HFFc6 (cell line): Measurements from ENCODE around the gene DOK4. TPM values are rescaled to one million over a fixed set of nuclear protein-coding genes. Genes with fewer than 3 reads are reported as not detected.
A peak's percentile ranks its signal among the peaks of the same experiment; 100 is the strongest.

Source experiments
- DNase-seq: peaks from one replicate; pipeline ENCODE4 v3.0.0-alpha.2; 2018
- H3K27ac Mint-ChIP-seq: 2 replicates; pipeline ENCODE4 v1.8.0; 2020; ENCODE audit warnings: mild to moderate bottlenecking, mixed read lengths
- H3K27me3 Mint-ChIP-seq: 2 replicates; pipeline ENCODE4 v1.8.0; 2021; ENCODE audit warnings: mild to moderate bottlenecking, moderate library complexity, mixed read lengths; ENCODE audit not compliant: insufficient read depth
- H3K36me3 Mint-ChIP-seq: 2 replicates; pipeline ENCODE4 v1.8.0; 2021; ENCODE audit warnings: low read depth, mixed read lengths
- H3K4me1 Mint-ChIP-seq: 2 replicates; pipeline ENCODE4 v1.8.0; 2020; ENCODE audit warnings: low read depth, mixed read lengths
- H3K4me3 Mint-ChIP-seq: 2 replicates; pipeline ENCODE4 v1.8.0; 2020; ENCODE audit warnings: mild to moderate bottlenecking, moderate library complexity, mixed read lengths
- H3K9me3 Mint-ChIP-seq: 2 replicates; pipeline ENCODE4 v1.8.0; 2020; ENCODE audit warnings: mild to moderate bottlenecking, mixed read lengths
- total RNA-seq, 6 experiments: library from RNA; stranded (reverse); fragmentation: NEBNext Ultra II Directional; extraction: Animal tissue kit (Norgen Biotek cat#: 25700); gene quantifications; 2 replicates in 1 of 6; 3 replicates in 5 of 6; pipeline ENCODE4 v1.2.3, GENCODE V29; 2021
- TF ChIP-seq, protein P1 (sequence below): fragments of 200-600 bp; sonication (generic); IDR thresholded peaks from 2 replicates; pipeline ENCODE4 v1.5.0; 2021; ENCODE audit warnings: antibody characterized with exemption, mild to moderate bottlenecking

Gene DOK4
- total RNA-seq, 6 experiments from 2014 or later: 24.4 to 28.9 (median 24.9) TPM

DNA sequence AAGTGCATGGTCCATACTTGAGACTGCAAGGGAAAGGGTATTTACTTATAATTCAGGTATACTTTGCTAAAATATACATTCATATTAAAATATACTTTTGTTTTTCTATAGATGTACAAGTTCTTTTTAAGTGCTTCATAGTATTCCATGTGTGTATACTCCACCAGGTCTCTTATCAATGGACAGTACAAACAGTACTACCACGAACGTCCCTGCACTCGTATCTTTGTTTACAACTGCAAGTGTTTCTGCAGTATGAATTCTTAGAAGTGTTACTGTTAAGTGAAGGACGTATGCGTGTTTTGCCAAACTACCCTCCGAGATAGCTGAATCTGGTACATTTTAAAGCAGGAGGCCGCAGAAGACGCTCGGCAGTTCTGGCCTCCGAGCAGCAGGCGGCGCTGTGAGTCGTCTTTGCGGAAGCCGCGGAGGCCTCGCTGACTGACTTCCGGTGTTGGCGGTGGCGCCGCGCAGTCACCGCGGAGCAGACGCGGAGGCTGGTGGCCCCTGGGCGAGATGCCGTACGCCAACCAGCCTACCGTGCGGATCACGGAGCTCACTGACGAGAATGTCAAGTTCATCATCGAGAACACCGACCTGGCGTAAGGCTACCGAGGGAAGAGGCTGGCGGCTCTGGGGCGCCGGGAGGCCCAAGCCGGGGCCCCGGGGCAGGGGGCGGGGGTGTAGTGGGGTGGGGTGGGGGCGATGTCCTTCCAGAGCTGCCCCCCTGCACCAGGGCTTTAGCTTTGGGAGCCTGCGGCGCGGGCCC, 23.9 kb downstream of the DOK4 start, which contains the start of gene POLR2C:
Gene POLR2C (plus strand): TSS at position 471 of the 769 bp plus-strand sequence. CDS start 46 bp downstream, at position 517.
- no peaks in the 10 kb centered on the region for H3K9me3 Mint-ChIP-seq
- peaks cover 5% of the 10 kb centered on the region for H3K27me3 Mint-ChIP-seq
- peaks cover 26% of the 10 kb centered on the region for H3K36me3 Mint-ChIP-seq
- peaks cover 20% of the 10 kb centered on the region for H3K4me1 Mint-ChIP-seq
- peak; percentile 79 for DNase-seq
- TF ChIP-seq, protein P1, sequence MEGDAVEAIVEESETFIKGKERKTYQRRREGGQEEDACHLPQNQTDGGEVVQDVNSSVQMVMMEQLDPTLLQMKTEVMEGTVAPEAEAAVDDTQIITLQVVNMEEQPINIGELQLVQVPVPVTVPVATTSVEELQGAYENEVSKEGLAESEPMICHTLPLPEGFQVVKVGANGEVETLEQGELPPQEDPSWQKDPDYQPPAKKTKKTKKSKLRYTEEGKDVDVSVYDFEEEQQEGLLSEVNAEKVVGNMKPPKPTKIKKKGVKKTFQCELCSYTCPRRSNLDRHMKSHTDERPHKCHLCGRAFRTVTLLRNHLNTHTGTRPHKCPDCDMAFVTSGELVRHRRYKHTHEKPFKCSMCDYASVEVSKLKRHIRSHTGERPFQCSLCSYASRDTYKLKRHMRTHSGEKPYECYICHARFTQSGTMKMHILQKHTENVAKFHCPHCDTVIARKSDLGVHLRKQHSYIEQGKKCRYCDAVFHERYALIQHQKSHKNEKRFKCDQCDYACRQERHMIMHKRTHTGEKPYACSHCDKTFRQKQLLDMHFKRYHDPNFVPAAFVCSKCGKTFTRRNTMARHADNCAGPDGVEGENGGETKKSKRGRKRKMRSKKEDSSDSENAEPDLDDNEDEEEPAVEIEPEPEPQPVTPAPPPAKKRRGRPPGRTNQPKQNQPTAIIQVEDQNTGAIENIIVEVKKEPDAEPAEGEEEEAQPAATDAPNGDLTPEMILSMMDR: peak; percentile 95
- H3K27ac Mint-ChIP-seq: peak within 1 kb of the TSS; percentile 94
- peak within 1 kb of the TSS; percentile 99 for H3K4me3 Mint-ChIP-seq

DNA sequence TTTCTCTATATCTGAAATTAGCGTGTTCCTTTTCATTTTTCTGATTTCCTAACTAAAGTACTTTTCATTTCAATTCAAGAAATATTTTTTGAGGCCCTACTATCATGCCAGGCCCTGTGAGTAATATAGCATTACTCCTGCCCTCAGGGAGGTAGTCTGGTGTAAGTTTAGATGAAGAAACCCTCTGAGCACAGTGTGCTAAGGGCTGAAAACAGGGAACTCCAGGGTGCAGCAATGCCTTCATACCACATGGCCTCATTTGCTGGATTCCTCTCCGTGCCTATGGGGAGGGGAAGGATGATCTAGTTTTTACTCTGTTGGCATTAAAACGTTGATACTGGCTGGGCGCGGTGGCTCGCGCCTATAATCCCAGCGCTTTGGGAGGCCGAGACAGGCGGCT, 34.3 kb downstream of the DOK4 start:
- Mint-ChIP-seq H3K4me1 (peaks cover 12% of the 10 kb centered on the region), H3K27me3 (no peaks in the 10 kb centered on the region; the same call in 1 of the 2 replicates), H3K27ac (no peak overlapping the region), H3K9me3 (no peaks in the 10 kb centered on the region), H3K4me3 (no peak overlapping the region), H3K36me3 (peaks cover 14% of the 10 kb centered on the region; the same call in 1 of the 2 replicates)
- DNase-seq: no peak
- TF ChIP-seq, protein P1: no peak

DNA sequence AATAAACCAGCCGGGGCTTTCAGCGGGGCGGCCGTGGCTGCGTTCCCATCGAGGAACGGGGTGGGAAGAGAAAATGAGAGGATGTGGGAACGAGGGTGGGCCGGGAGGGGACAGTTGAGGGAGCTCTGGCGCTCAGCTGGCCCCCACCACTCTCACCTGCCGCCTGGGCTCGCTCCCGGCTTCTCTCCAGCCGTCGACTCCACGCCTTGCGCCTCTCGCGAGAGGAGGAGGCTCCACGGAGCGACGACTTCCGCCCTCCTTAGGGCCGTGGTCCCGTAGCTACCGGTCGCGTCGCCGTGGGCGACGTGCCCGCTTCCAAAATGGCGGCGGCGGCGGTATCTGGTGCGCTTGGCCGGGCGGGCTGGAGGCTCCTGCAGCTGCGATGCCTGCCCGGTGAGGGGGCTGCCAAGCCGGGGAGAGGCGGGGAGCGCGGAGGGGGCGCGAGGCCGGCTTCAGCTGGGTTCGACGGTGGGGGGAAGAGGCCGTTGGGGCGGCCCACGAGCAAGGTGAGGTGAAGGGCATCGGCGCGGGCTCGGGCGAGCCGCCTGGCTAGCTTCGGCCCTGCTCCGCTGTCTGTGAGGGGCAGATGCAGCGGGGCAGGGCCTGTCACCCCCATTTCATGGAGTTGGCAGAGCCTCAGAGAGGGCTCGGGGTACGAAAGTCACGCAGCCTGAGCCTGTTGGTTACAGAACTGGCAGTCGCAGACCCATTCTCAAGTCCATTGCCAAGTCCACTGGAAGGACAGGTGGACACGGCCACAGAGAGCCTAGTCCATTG, 38.9 kb downstream of the DOK4 start, which contains the start of the genes CIAPIN1 and COQ9:
Gene CIAPIN1 (minus strand): TSS at position 200 of the 777 bp plus-strand sequence. CDS start 6,457 bp downstream, outside the sequence.
Gene COQ9 (plus strand): TSS at position 294 of the 777 bp plus-strand sequence. CDS start 27 bp downstream, at position 321.
- Mint-ChIP-seq H3K27ac (peak within 1 kb of the TSS; percentile 90), H3K36me3 (0 out of 2 replicates have a peak, but pooled peaks cover 9% of the 10 kb centered on the region), H3K27me3 (no peaks in the 10 kb centered on the region; the same call in 1 of the 2 replicates), H3K4me1 (peaks cover 31% of the 10 kb centered on the region), H3K9me3 (no peaks in the 10 kb centered on the region), H3K4me3 (peak within 1 kb of the TSS; percentile 98)
- peak; percentile 85 for DNase-seq
- TF ChIP-seq, protein P1: no peak

DNA sequence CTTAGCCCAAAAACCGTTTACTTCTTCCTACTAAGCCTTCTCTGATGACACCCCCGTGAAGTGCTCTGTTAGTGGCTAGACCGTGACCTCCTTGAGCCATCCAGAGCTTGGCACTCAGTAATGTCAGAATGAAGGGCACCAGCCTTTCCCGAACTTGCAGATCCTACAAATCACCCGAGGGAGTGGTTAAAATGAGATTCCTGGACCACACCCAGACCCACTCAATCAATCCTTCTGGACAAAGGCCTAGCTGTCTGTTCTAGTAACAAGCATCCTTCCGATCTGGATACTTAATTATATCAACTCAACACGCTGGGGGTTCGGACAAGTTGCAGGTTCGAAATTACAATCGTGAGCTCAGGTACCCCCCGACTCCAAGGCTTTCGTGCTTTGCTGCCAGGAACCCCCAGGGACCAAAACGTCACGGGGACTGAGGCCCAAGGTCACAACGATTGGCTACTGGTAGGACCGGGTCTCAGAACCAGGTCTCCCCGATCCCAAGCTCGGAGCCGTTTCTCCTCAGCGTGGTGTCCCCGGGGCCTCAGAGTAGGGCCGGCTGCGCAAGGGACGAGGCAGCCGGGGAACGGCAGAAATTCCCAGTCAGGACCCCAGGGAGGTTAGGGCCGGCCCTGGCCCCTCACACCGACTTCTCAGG, 39.6 kb downstream of the DOK4 start:
- Mint-ChIP-seq H3K27me3 (no peaks in the 10 kb centered on the region; the same call in 1 of the 2 replicates), H3K4me3 (peak overlapping the region; percentile 98), H3K27ac (peak overlapping the region; percentile 90), H3K4me1 (peaks cover 31% of the 10 kb centered on the region), H3K9me3 (no peaks in the 10 kb centered on the region), H3K36me3 (peaks cover 8% of the 10 kb centered on the region; the same call in 1 of the 2 replicates)
- TF ChIP-seq, protein P1: no peak
- peak; percentile 10 for DNase-seq

DNA sequence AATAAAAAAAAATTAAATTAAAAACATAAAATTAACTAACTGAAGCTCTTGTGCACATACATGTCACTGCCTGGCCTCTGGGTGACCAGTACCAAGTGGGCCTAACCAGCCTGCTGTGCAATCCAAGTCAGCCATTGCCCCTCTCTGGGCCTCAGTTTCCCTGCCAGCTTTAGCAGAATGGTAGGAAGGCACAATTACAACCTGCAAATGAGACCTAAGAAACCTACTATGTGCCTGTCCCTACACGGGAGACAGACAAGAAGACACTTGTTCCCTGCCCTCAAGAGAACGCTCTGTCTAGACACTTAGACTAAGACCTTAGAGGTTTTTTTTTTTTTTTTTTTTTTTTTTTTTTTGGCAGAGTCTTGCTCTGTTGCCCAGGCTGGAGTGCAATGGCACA, 40.8 kb downstream of the DOK4 start:
- Mint-ChIP-seq H3K36me3 (peaks cover 17% of the 10 kb centered on the region), H3K4me3 (no peak overlapping the region), H3K27ac (no peak overlapping the region), H3K9me3 (peaks cover 7% of the 10 kb centered on the region), H3K4me1 (peaks cover 31% of the 10 kb centered on the region), H3K27me3 (no peaks in the 10 kb centered on the region; the same call in 1 of the 2 replicates)
- no peak for DNase-seq
- TF ChIP-seq, protein P1: no peak
